ENCODE data around the gene DTD1. TPM values are rescaled to one million over a fixed set of nuclear protein-coding genes. Genes with fewer than 3 reads are reported as not detected.

DTD1 gene
- total RNA-seq, 2 experiments from 2014 or later, result 27.6 to 43.0 TPM

GRCh38 chr20:18738055-18738454 is 150.2 kb downstream of the DTD1 start:
- no peak for DNase-seq (ENCODE audit: low spot score)
- Histone ChIP-seq H3K4me2 (ENCODE audit: low read length) (no peak overlapping the region), H3K79me2 (ENCODE audit: insufficient read depth, low read depth, low read length) (no peaks in the 10 kb centered on the region), H3K9me3 (ENCODE audit: low read length) (no peaks in the 10 kb centered on the region), H3K9me2 (ENCODE audit: insufficient read depth, low read length) (no peaks in the 10 kb centered on the region), H3K36me3 (ENCODE audit: insufficient read depth, low read length) (no peaks in the 10 kb centered on the region), H3K4me3 (ENCODE audit: low read depth, low read length, poor library complexity, severe bottlenecking) (no peak overlapping the region), H4K20me1 (ENCODE audit: insufficient read depth, low read length) (no peaks in the 10 kb centered on the region), H2AFZ (ENCODE audit: low read length) (no peak overlapping the region), H3K4me1 (ENCODE audit: insufficient read depth, low read length, poor library complexity, severe bottlenecking) (no peaks in the 10 kb centered on the region), H3K27ac (ENCODE audit: low read depth, low read length, poor library complexity, severe bottlenecking) (no peak overlapping the region)
- no peak for TF ChIP-seq EZH2phosphoT487 (IDR thresholded peaks at IDR 0.05; ENCODE audit: borderline replicate concordance, low read depth, low read length)
- TF ChIP-seq, protein P1, sequence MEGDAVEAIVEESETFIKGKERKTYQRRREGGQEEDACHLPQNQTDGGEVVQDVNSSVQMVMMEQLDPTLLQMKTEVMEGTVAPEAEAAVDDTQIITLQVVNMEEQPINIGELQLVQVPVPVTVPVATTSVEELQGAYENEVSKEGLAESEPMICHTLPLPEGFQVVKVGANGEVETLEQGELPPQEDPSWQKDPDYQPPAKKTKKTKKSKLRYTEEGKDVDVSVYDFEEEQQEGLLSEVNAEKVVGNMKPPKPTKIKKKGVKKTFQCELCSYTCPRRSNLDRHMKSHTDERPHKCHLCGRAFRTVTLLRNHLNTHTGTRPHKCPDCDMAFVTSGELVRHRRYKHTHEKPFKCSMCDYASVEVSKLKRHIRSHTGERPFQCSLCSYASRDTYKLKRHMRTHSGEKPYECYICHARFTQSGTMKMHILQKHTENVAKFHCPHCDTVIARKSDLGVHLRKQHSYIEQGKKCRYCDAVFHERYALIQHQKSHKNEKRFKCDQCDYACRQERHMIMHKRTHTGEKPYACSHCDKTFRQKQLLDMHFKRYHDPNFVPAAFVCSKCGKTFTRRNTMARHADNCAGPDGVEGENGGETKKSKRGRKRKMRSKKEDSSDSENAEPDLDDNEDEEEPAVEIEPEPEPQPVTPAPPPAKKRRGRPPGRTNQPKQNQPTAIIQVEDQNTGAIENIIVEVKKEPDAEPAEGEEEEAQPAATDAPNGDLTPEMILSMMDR (conservative IDR thresholded peaks at IDR 0.05; ENCODE audit: low read length), result no peak
- ChIA-PET POLR2A (no interaction called here), CTCF (ENCODE audit: unreplicated experiment) (no interaction called here)
- intact Hi-C loops (cut with micrococcal nuclease; ENCODE audit: unreplicated experiment), result no loop called here
- no TSS peak for BruUV-seq (replicated peaks)

GRCh38 chr20:18738888-18739287 is 151.0 kb downstream of the DTD1 start:
- H3K27ac ChIP-seq (ENCODE audit: low read depth, low read length, poor library complexity, severe bottlenecking), result no peak overlapping the region
- no peaks in the 10 kb centered on the region for H3K4me1 ChIP-seq (ENCODE audit: insufficient read depth, low read length, poor library complexity, severe bottlenecking)
- H3K4me2 ChIP-seq (ENCODE audit: low read length), result no peak overlapping the region
- no peak overlapping the region for H2AFZ ChIP-seq (ENCODE audit: low read length)
- no peak for DNase-seq (ENCODE audit: low spot score)
- no peaks in the 10 kb centered on the region for H4K20me1 ChIP-seq (ENCODE audit: insufficient read depth, low read length)
- no peaks in the 10 kb centered on the region for H3K9me3 ChIP-seq (ENCODE audit: low read length)
- no peaks in the 10 kb centered on the region for H3K79me2 ChIP-seq (ENCODE audit: insufficient read depth, low read depth, low read length)
- intact Hi-C loops (cut with micrococcal nuclease; ENCODE audit: unreplicated experiment), result no loop called here
- BruUV-seq (replicated peaks), result no TSS peak
- POLR2A ChIA-PET, result no interaction called here
- CTCF ChIA-PET (ENCODE audit: unreplicated experiment), result no interaction called here
- no peak for TF ChIP-seq EZH2phosphoT487 (IDR thresholded peaks at IDR 0.05; ENCODE audit: borderline replicate concordance, low read depth, low read length)
- TF ChIP-seq, protein P1 (conservative IDR thresholded peaks at IDR 0.05; ENCODE audit: low read length), result no peak
- H3K4me3 ChIP-seq (ENCODE audit: low read depth, low read length, poor library complexity, severe bottlenecking), result no peak overlapping the region
- no peaks in the 10 kb centered on the region for H3K9me2 ChIP-seq (ENCODE audit: insufficient read depth, low read length)
- no peaks in the 10 kb centered on the region for H3K36me3 ChIP-seq (ENCODE audit: insufficient read depth, low read length)

- intact Hi-C loops (cut with micrococcal nuclease; ENCODE audit: unreplicated experiment), result no loop called here
- TF ChIP-seq, protein P1 (conservative IDR thresholded peaks at IDR 0.05; ENCODE audit: low read length), result no peak
- TF ChIP-seq EZH2phosphoT487 (IDR thresholded peaks at IDR 0.05; ENCODE audit: borderline replicate concordance, low read depth, low read length), result no peak
- Histone ChIP-seq H3K79me2 (ENCODE audit: insufficient read depth, low read depth, low read length) (no peaks in the 10 kb centered on the region), H3K4me3 (ENCODE audit: low read depth, low read length, poor library complexity, severe bottlenecking) (no peak overlapping the region), H3K27ac (ENCODE audit: low read depth, low read length, poor library complexity, severe bottlenecking) (no peak overlapping the region), H2AFZ (ENCODE audit: low read length) (no peak overlapping the region), H3K4me2 (ENCODE audit: low read length) (no peak overlapping the region), H3K36me3 (ENCODE audit: insufficient read depth, low read length) (no peaks in the 10 kb centered on the region), H4K20me1 (ENCODE audit: insufficient read depth, low read length) (no peaks in the 10 kb centered on the region), H3K4me1 (ENCODE audit: insufficient read depth, low read length, poor library complexity, severe bottlenecking) (no peaks in the 10 kb centered on the region), H3K9me2 (ENCODE audit: insufficient read depth, low read length) (no peaks in the 10 kb centered on the region), H3K9me3 (ENCODE audit: low read length) (no peaks in the 10 kb centered on the region)
- no peak for DNase-seq (ENCODE audit: low spot score)
- CTCF ChIA-PET (ENCODE audit: unreplicated experiment), result no interaction called here
- no TSS peak for BruUV-seq (replicated peaks)
- POLR2A ChIA-PET, result no interaction called here
Observed at GRCh38 chr20:18739751-18740166, 151.9 kb downstream of the DTD1 start.
